HCEC 1CT (cell line): ENCODE data around the gene SREBF2.

ENCODE experiments used
- DNase-seq: peaks from one replicate; pipeline ENCODE4 v3.0.0-alpha.2; 2017

Gene SREBF2

GRCh38 chr22:41909310-41910049 lies 76.6 kb downstream of the SREBF2 start:
- DNase-seq, result no peak

GRCh38 chr22:41910050-41911000 lies 77.4 kb downstream of the SREBF2 start:
- DNase-seq, result no peak

GRCh38 chr22:41911001-41911611 lies 78.2 kb downstream of the SREBF2 start:
- DNase-seq, result no peak

GRCh38 chr22:41912338-41913039 lies 79.6 kb downstream of the SREBF2 start:
- no peak for DNase-seq

- no peak for DNase-seq
These were observed 80.3 kb downstream of the SREBF2 start for GRCh38 chr22:41913040-41913719.

- no peak for DNase-seq
These were observed 81.1 kb downstream of the SREBF2 start for GRCh38 chr22:41913842-41914534.

GRCh38 chr22:41914611-41915034 lies 81.7 kb downstream of the SREBF2 start:
- no peak for DNase-seq

GRCh38 chr22:41915035-41915785 lies 82.3 kb downstream of the SREBF2 start, which contains the start of gene SHISA8:
SHISA8 (minus strand) TSS chr22:41915074; CDS start chr22:41914667, 407 bp downstream.
- no peak for DNase-seq

- DNase-seq, result no peak
These were observed 83.0 kb downstream of the SREBF2 start for GRCh38 chr22:41915786-41916493.

- no peak for DNase-seq
These were observed 83.9 kb downstream of the SREBF2 start for GRCh38 chr22:41916745-41917358.

- DNase-seq, result no peak
These were observed 84.5 kb downstream of the SREBF2 start for GRCh38 chr22:41917375-41917902.

- peak; percentile 13 for DNase-seq
These were observed 85.2 kb downstream of the SREBF2 start for GRCh38 chr22:41917903-41918791.

- DNase-seq, result no peak
These were observed 86.7 kb downstream of the SREBF2 start for GRCh38 chr22:41919357-41920224.

GRCh38 chr22:41920271-41920976 lies 87.5 kb downstream of the SREBF2 start:
- DNase-seq, result no peak

GRCh38 chr22:41922328-41922727 lies 89.4 kb downstream of the SREBF2 start:
- DNase-seq, result no peak

- DNase-seq, result no peak
These were observed 90.2 kb downstream of the SREBF2 start for GRCh38 chr22:41922940-41923594.
